HG02884 (cell line): ENCODE results near the gene CNTN2.

Source experiments
- ATAC-seq: cut with Tn5 transposase; IDR thresholded peaks from one replicate; pipeline ENCODE4 v1.9.1; 2021; ENCODE audit warnings: mild to moderate bottlenecking, moderate library complexity; ENCODE audit not compliant: unreplicated experiment

The CNTN2 gene

GRCh38 chr1:205049479-205049878, 6.5 kb downstream of the CNTN2 start:
- ATAC-seq: no peak

GRCh38 chr1:205052690-205053089, 9.7 kb downstream of the CNTN2 start:
- no peak for ATAC-seq

GRCh38 chr1:205053296-205053695, 10.3 kb downstream of the CNTN2 start:
- ATAC-seq: no peak

- no peak for ATAC-seq
Measured at GRCh38 chr1:205054013-205054412, 11.0 kb downstream of the CNTN2 start.

- no peak for ATAC-seq
Measured at GRCh38 chr1:205056188-205056611, 13.2 kb downstream of the CNTN2 start.

GRCh38 chr1:205056956-205057568, 14.1 kb downstream of the CNTN2 start:
- ATAC-seq: no peak

GRCh38 chr1:205057808-205058575, 15.0 kb downstream of the CNTN2 start:
- no peak for ATAC-seq

- ATAC-seq: no peak
Measured at GRCh38 chr1:205058853-205059252, 15.8 kb downstream of the CNTN2 start.

GRCh38 chr1:205059660-205060059, 16.6 kb downstream of the CNTN2 start:
- no peak for ATAC-seq

- ATAC-seq: no peak
Measured at GRCh38 chr1:205060746-205061145, 17.7 kb downstream of the CNTN2 start.

- no peak for ATAC-seq
Measured at GRCh38 chr1:205061227-205061626, 18.2 kb downstream of the CNTN2 start.

GRCh38 chr1:205061665-205062069, 18.7 kb downstream of the CNTN2 start:
- ATAC-seq: no peak

- ATAC-seq: no peak
Measured at GRCh38 chr1:205062319-205062718, 19.3 kb downstream of the CNTN2 start.

GRCh38 chr1:205062895-205063294, 19.9 kb downstream of the CNTN2 start:
- no peak for ATAC-seq

GRCh38 chr1:205064301-205064700, 21.3 kb downstream of the CNTN2 start:
- no peak for ATAC-seq

- no peak for ATAC-seq
Measured at GRCh38 chr1:205064741-205065316, 21.8 kb downstream of the CNTN2 start.

GRCh38 chr1:205065666-205066065, 22.7 kb downstream of the CNTN2 start:
- ATAC-seq: no peak

- ATAC-seq: no peak
Measured at GRCh38 chr1:205066141-205066818, 23.3 kb downstream of the CNTN2 start.

- no peak for ATAC-seq
Measured at GRCh38 chr1:205067031-205067430, 24.0 kb downstream of the CNTN2 start.

GRCh38 chr1:205068001-205068400, 25.0 kb downstream of the CNTN2 start:
- ATAC-seq: no peak

GRCh38 chr1:205068457-205069040, 25.5 kb downstream of the CNTN2 start:
- no peak for ATAC-seq
